CD4-positive, alpha-beta T cell treated with Interleukin-10 for 1 hour (primary cell): ENCODE data around the gene TNFAIP8L1.

Experiments used
- DNase-seq: peaks from one replicate; pipeline ENCODE4 v3.0.0-alpha.2; 2020

The TNFAIP8L1 gene

DNA sequence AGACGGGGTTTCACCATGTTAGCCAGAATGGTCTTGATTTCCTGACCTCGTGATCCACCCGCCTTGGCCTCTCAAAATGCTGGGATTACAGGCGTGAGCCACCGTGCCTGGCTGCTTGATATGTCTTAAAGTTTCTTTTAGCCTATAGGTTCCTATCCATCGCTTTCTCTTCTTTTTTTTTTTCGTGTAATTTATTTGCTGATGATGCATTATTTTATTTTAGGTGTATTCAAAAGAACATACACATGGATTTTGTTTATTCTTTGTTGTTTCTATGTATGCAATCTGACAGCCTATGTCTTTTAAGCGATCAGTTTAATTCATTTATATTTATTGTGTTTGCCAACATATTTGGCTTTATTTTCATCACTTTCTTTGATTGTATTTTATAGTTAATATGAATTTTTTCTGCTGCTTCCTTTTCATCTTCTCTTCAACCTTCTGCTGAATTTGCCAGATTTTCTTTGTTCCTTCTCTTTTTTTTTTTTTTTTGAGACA lies 26.0 kb upstream of the TNFAIP8L1 start:
- no peak for DNase-seq

DNA sequence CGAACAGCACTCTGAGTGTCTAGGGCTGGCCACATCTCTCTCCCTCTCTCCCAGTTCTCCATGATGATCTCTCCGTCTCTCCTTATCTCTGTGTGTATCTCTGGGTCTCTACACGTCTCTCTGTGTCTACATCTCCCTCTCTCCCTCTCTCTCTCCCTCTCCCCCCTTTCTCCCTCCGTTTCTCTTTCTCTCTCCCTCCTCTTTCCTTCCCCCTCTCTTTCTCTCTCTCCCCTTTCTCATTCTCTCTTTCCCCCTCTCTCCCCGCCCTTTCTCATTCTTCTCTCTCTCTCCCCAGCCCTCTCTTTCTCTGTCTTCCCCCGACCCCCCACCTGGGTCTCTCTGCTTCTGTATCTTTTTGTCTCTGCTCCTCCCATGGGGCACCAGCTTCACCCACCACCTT lies 21.3 kb upstream of the TNFAIP8L1 start:
- DNase-seq, result no peak

DNA sequence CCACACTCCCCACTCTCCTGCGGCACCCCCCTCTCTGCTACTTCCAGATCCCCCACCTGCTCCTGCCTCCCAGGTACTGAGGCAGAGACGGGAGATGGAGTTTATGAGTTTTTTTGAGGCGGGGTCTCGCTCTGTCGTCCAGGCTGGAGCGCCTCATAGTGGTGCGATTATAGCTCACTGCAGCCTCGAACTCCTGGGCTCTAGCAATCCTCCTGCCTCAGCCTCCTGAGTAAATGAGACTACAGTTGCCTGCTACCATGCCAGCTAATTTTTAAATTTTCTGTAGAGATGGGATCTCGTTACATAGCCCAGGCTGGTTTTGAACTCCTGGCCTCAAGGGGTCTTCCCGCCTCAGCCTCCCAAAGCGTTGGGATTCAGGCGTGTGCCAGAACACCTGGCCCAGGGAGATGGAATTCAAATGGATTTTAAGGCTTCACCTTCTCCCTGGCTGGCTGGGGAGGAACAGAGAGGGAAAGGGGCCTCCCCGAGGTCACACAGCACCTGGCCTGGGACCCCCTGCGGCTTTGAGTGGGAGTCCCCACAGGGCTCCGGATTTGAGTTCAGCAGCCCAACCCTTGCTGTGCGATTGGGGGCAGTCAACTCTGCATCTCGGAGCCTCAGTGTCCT lies 19.5 kb upstream of the TNFAIP8L1 start:
- no peak for DNase-seq

DNA sequence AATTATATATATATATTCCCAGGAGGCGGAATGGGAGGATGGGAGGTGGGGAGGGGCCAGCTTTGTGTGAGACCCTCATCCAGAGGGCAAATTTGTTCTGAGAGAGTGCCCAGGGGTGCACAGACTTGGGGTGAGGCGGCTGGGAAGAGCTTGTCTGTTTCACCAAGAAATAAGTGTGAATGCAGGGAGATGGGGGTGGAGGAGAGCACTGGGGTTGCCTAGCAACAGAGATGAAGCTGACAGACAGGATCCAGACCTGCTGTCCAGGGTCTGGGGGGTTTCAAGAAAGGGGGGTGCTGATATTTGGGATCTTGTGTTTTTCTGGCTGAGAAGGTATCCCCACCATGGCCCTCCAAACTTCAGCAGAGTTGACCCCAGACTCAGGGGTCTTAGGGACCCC lies 18.6 kb upstream of the TNFAIP8L1 start:
- no peak for DNase-seq

DNA sequence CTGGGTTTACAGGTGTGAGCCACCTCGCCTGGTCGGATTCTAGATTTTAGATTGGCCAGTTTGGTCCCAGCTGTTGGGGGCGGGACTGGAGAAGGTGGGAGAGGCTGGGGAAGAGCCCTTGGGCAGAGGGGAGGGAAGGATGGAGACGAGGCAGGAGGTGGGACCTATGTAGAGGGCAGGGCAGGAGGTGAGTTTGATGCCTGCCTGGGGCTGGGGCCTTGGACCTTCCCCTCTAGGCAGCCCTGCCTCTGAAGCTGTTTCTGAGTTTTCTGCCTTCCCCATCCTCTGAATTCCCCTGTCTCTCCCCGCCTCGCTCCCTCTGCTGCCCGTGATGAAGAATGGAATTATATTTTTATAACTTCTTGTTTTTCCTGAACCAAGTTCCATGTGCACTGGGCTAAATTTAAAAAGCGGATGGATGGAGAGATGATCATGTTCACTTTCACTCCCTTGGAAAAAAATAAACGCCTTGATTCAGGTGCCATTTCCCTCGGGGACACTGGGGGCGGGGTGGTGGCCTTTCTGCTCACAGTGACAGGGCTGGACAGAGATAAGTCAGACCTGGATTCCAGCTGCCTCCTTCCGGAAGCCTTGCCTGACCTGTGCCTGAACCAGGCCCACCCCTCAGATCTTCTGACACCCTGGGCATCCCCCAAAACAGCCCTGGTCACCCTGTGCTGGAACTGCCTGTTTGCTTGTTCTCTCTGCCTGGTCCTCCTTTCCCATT lies 16.5 kb upstream of the TNFAIP8L1 start:
- no peak for DNase-seq

DNA sequence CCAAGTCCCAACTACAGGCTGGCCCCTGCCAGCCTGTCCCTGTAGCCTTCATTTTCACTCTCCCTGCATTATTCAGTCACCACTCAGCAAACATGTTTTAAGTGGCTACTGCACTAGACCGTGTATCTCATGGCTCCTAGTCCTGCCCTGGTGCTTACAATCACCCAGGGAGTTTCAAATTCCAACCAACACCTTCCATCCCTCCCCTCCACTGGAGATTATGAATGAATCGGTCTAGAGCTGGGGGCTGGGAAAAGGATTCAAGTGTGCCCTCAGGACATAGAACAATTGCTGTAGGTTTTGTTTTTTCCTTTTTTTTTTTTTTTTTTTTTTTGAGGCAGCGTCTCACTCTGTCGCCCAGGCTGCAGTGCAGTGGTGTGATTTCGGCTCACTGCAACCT lies 15.0 kb upstream of the TNFAIP8L1 start:
- DNase-seq, result no peak

DNA sequence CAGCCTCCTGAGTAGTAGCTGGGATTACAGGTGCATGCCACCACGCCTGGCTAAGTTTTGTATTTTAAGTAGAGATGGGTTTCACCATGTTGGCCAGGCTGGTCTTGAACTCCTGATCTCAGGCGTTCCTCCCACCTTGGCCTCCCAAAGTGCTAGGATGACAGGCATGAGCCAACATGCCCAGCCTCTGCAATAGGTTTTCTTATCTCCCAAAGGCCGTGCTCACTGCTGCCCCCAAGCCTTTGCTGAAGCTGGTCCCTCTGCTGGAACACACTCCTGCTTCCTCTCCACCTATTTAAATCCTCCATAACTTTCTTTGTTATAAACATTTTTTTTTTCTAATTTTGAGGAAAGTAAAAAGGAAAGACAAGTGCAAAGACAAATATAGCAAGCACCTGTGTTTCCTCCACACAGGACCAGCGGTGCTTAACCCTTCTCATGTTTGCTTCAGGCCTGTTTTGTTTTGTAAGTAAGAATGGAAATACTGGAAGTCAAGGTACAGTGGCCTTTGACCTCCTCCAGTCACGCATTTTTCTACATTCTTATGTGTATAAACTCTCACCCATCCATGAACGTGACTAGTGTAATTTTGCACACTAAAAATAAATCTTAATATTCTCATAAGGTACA lies 14.5 kb upstream of the TNFAIP8L1 start:
- no peak for DNase-seq

DNA sequence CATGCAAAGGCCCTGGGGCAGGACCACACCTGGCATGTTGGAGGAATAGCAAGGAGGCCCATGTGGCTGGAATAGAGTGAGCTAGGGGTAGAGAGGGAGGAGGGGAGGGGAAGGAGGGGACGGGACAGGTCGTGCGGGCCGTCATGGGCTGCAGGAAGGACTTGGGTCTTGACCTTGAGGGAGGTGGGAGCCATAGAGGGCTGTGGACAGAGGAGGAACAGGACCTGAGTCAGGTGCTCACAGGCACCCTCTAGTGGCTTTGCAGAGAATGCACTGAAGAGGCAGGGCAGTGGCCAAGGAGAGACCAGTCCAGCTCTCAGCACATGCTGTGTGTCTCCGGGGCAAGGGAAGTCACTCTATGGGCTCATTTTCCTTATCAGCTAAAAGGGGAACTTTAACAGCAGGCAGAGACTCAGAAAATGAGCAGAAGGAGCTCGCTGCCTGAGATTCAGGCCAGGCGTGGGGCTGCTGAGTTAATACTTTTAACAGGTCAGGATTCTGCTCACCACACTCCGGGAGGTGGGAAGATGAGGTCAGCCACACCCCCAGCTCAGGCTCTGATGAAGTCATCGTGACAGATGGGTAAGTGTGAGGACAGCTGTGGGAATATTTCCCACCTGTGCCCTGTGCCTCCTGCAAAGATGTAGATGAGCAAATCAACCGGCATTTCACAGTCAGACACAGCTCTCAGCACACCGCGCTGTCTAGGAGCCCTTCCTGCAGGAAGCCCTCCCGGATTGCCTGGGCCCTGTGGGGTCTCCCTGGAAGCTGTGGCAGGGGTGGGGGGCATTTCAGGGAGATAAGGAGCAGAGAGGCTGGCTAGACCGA lies 6.0 kb upstream of the TNFAIP8L1 start:
- peak; percentile 68 for DNase-seq

DNA sequence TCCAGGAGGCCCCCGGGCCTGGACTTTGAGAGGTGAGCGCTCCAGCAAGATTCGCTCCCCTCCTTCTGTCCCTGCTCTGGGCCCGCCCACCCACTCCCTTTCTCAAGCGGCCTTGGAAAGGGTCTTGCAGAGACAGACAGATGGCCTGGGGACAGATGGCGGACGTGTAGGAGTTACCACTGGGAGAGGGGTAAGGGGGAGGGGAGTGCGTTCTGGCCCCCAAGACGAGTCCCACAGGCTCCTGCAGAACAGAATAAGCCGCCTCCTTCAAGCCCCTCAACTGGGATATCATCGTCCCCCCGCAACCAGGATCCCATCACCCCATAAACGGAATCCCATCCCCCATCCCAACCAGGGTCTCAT lies 3.6 kb upstream of the TNFAIP8L1 start:
- DNase-seq, result no peak

DNA sequence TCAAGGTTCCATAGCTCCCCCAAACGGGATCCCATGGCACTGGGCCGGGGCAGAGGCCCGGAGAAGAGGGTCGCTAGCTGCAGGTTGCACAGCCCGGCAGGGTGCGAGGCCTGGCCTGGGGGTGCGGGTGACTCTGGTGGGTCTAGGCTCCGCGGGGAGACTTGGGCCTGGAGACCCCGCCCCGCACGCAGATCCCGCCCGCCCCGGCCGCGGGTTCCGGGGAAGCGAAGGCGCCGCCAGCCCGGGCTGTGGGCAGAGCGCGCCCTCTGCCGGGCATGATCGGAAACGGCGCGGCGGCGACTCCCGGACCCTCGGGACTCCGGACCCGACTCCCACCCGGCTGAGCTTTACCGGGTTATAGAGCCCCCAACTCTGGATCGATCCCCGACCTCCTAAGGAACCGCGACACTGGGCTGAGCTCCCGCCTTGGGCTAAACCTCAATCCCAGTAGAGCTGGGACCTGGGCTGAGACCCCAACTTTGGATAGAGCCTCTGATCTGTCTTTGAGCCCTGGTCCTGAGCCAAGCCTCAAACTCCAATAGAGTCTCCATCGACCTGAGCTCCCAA lies 3.1 kb upstream of the TNFAIP8L1 start:
- DNase-seq, result peak; percentile 77

DNA sequence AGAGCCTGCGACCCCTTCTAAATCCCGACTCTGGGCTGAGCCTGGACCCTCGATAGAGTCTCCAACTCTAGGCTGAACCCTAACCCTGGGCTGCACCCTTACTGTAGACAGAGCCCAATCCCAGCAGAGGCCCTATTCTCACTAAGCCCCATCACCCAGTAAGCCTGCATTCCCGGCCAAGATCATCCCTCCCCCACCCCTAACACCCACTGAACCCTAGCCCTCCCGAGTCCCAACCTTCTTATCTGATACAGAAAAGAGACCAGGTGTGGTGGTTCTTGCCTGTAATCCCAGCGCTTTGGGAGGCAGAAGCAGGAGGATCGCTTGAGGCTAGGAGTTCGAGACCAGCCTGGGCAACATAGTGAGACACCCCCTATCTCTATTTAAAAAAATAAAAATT lies 2.6 kb upstream of the TNFAIP8L1 start:
- DNase-seq, result no peak

DNA sequence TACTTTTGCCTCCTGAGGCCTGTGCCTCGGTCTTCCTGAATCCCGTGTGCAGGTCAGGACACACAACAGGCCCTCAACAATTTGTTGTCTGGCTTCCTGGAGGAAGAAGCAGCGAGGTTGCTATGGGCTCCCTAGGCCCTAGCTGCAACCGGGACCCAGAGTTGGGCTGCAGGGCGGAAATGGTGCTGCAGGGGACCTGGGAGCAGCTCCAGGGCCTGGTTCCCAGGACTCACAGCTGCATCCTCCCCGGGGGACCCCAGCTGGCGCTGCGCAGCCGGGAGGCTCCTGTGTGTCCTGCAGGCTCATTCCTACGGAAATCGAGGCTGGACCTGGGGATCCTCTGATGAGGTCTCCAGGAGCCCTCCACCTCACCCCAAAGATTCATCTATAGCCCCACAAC lies 999 bp upstream of the TNFAIP8L1 start:
- DNase-seq, result no peak

DNA sequence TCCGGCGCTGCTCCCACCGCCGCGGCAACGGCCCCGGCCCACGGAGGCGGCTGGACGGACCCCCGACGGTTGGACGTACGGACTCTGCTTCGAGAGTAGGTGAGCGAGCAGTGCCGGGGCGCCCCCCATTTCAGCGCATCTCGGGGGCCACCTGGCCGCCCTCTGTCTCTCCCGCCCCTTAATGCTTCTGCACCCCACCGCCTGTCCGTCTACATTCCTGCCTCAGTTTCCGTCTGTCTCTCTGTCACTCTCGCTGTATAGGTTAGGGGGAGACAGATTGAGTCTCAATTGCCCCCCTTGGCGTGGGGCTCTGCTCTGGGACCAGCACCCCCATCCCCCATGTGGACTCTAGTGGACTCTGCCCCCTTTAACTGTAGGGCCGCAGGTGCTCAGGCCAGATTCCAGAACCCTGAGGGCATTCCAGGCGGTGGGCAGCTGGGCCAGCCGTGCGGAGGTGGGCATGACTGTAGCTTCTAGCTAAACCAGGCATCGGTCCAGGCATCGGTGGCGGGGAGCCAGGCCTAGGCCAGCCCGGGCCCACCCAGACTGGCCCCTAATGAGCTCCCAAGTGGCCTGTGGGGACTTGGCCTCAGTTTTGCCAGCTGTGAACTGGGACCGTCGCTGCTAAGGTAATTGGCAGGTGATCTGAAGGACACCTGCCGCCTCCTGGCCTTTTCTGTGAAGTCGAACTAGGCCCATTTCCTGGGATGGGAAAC lies 373 bp downstream of the TNFAIP8L1 start:
- no peak for DNase-seq

DNA sequence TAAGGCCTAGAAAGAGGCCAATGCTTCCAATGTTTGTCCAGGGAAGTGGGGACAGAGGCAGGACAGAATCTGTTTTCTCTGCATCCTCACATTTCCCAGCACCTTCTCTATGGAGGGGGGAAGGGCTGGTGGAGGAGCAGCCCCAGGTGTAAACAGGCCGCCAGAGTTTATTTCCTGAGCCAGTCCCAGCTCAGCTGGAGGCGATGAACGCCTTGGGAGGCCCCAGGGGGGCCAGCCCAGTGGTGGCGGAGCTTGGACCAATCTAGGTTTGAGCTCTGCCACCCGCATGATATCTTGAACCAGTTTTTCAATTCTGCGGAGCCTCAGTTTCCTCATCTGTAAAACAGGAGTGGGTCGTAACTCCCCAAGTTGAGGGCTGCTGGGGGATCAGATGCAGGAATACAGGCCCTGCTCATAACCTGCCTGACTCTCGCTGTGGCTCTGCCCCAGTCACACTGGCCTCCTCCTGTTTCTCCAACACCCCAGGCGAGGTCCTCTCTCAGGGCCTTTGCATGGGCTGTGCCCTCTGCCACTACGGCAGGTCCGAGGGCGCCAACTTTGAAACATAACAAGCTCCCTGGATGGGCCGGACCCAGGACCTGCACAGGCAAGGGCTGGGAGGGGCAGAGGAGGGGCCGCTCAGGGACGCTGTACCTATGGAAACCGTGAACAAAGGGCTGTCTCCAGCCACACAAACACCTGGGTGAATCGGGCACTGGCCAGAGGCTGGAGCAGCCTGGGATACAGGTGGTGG lies 1.1 kb downstream of the TNFAIP8L1 start:
- peak; percentile 3 for DNase-seq

DNA sequence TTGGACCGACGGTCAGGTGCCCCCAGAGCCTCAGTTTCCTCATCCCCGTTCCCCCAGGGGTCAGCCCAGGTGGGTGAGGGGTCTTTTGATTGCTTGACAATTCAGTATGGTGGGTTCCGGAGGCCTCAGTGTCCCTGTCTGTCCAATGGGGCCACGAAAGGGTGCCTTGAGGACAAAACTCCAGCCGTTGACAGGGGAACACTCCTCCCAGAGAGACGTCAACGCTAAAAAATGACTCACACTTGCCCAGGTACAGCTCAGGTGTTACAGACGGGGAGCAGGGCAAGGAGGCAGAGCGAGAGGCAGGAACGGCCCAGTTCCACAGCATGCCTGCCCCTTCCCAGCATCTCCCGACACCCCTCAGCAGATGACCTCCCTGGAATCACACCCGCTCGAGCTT lies 1.8 kb downstream of the TNFAIP8L1 start:
- DNase-seq, result no peak

DNA sequence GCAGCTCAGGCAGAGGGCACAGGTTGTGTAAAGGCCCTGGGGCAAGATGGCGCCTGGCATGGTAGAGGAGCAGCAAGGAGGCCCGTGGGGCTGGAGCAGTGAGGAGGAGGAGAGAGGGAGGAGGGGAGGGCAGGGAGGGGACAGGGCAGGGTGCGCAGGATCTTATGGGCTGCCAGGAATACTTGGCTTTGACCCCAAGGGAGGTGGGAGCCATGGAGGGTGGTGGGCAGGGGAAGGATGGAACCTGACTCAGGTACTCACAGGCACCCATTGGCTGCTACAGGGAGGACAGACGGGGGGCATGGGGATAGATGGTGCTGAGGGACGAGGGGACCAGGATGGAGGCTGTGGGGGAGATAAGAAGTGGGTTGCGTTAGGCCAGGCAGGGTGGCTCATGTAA lies 3.3 kb downstream of the TNFAIP8L1 start:
- no peak for DNase-seq

DNA sequence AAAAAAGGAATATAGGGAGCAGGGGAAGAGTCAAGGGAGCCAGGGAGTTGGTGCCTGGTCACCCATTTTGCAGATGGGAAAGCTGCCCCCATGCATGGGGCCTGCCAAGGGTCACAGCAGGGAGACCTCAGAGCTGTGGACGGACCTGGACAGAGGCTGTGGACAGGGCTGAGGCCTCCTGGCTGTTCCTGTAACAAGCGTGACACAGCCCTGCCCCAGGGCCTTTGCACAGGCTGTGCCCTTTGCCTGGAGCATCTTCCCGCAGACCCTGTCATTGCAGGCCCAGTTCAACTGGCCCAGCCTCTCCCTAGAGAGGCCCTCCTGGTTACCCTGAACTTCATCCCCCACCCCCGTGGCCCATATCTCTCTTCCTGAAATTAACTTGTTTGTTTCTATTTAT lies 6.4 kb downstream of the TNFAIP8L1 start:
- DNase-seq, result no peak

DNA sequence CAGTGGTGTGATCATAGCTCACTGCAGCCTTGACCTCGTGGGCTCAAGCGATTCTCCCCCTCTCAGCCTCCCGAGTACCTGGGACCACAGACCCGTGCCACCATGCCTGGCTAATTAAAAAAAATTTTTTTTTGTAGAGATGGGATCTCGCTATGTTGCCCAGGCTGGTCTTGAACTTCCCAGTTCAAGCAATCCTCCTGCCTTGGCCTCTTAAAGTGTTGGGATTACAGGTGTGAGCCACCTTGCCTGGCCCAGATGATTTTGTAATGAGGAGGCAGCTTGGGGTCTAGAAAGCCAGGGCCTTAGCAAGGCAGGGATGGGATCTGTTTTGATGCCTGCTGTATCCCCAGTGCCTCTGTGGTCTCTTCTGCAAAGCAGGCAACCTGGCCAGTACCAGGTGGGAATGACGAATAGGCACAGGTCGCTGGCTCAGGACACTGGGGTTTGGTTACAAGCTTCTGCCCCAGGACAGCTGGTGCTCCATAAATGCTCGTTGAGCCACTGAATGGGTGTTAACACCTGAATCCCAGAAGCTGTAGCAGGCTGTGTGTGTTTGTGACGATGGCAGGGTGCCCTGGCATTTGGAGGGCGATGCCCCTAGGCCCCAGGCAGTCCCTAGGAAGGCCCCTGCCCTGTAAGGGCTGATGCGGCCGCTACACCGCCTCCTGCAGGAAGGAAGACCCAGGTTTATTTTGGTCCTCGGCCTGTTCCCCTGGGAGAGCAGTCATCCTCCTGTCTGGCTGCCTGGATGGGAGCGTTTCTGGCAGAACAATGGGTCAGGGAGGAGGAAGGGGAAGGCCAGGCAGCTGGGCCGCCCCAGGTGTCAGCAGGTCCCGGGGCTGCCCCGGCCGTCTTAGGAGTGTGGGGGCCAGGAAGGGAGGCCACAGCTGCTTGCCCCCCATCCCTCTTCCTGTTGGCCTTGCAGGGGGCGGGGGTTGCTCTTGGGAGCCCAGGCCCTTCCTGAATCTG lies 8.6 kb downstream of the TNFAIP8L1 start:
- DNase-seq, result no peak

DNA sequence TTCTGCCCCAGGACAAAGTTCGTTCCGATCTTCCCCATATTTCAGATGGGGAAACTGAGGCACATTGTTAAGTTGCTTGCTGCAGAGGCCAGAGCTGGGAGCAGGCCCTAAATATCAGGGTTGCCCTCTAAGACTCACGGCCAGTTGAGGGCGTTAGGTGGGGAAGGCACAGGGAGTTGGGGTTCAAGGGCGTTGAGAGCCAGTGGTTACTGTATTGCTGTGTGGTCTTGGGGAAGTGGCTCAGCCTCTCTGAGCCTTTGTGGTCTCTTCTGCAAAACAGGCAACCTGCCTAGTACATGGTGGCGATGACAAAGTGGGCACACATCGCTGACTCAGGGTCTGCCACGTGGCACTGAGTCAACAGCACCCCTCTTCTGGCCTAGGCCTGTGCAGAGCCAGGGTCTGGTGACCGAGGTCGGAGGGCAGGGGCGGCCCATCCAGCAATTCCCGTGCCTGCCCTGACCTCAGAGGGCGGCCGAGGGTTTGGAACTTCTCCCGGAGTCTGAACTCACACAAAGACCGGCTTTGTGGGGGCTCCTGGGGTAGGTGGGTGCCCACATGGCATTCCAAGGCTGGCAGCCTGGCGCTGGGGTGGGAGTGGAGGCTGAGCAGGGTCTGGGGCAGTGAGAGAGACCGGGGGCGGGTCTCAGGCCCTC lies 10.2 kb downstream of the TNFAIP8L1 start:
- DNase-seq, result no peak

DNA sequence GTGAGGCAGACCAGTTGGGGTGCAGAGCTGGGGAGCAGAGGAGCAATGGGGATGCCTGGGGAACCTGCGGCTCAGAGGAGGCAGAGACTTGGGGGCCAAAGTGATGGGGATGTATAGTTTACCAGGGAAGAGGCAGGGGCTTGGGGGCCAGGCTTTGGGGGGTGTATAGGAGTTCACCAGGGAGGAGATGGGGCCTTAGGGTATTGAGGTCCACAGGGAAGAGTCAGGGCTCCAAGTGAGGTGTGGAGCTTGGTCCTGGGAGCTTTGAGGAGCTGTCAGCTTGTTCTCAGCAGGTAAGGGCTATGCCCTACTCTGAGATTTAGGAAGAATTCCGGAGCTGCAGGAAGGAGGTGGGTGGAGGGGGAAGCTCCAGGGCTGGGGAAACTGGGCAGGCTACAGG lies 10.8 kb downstream of the TNFAIP8L1 start:
- no peak for DNase-seq
